Spleen (tissue), 11 donors: ENCODE measurements around the gene SPACDR. TPM values are rescaled to one million over a fixed set of nuclear protein-coding genes. Genes with fewer than 3 reads are reported as not detected.
A peak's percentile ranks its signal among the peaks of the same experiment; 100 is the strongest.

Experiments
- DNase-seq: peaks from one replicate; pipeline ENCODE4 v3.0.0-alpha.2; 2020
- H3K27ac ChIP-seq, 8 donors: fragments of 200-600 bp; sonication (generic) in 7 of 8; 1 replicate in 4 of 8; 2 replicates in 4 of 8; pipeline versions ENCODE4 v1.5.0 to v1.8.0; 2016 to 2021; ENCODE audit warnings: inconsistent platforms in 4 of 8, mild to moderate bottlenecking in 4 of 8, moderate library complexity in 1 of 8
- H3K27me3 ChIP-seq, 7 donors: fragments of 200-600 bp; sonication (generic) in 6 of 7; replicated peaks in 1 of 7; 1 replicate in 4 of 7; 2 replicates in 3 of 7; pipeline versions ENCODE4 v1.5.0 to v1.8.0; 2016 to 2021; ENCODE audit warnings: inconsistent platforms in 3 of 7, mild to moderate bottlenecking in 1 of 7
- H3K36me3 ChIP-seq, 6 donors: fragments of 200-600 bp; sonication (generic) in 5 of 6; 1 replicate in 4 of 6; 2 replicates in 2 of 6; pipeline versions ENCODE4 v1.5.0 to v1.8.0; 2016 to 2021; ENCODE audit warnings: inconsistent platforms in 2 of 6
- H3K4me1 ChIP-seq, 6 donors: fragments of 200-600 bp; sonication (generic) in 5 of 6; 1 replicate in 3 of 6; 2 replicates in 3 of 6; pipeline versions ENCODE4 v1.5.0 to v1.8.0; 2016 to 2021; ENCODE audit warnings: inconsistent platforms in 3 of 6
- H3K4me3 ChIP-seq, 8 donors: fragments of 200-600 bp; sonication (generic) in 7 of 8; 1 replicate in 4 of 8; 2 replicates in 4 of 8; pipeline versions ENCODE4 v1.5.0 to v1.8.0; 2016 to 2021; ENCODE audit warnings: inconsistent platforms in 4 of 8, mild to moderate bottlenecking in 4 of 8, moderate library complexity in 2 of 8
- H3K9me3 ChIP-seq, 8 donors: fragments of 200-600 bp; sonication (generic) in 7 of 8; 1 replicate in 4 of 8; 2 replicates in 4 of 8; pipeline versions ENCODE4 v1.5.0 to v1.8.0; 2016 to 2021; ENCODE audit warnings: inconsistent platforms in 4 of 8
- CTCF ChIP-seq, 11 experiments: fragments of 200-600 bp in 7 of 11; fragments of 450-650 bp in 4 of 11; sonication (generic) in 4 of 11; IDR thresholded peaks in 8 of 11; conservative IDR thresholded peaks in 3 of 11; 1 replicate in 7 of 11; 2 replicates in 4 of 11; pipeline versions ENCODE4 v1.4.0 to v1.8.0; 2016 to 2021; ENCODE audit warnings: antibody characterized with exemption in 11 of 11, inconsistent platforms in 4 of 11, mild to moderate bottlenecking in 1 of 11
- POLR2A ChIP-seq, 3 donors: fragments of 450-650 bp; IDR thresholded peaks; one replicate each; pipeline ENCODE4 v1.5.1; 2017; ENCODE audit warnings: antibody characterized with exemption in 3 of 3, mild to moderate bottlenecking in 1 of 3
- POLR2AphosphoS5 ChIP-seq, 3 donors: sonication (generic); formaldehyde crosslinking; IDR thresholded peaks; one replicate each; pipeline ENCODE4 v1.5.1; 2017; ENCODE audit warnings: antibody characterized with exemption in 3 of 3
- WGBS, 5 donors: extraction: QIAGEN DNeasy Blood & Tissue Kit in 3 of 5; methylation state at CpG; one replicate each; pipeline versions ENCODE4 v1.1.5 to v1.1.7; 2013 to 2018; 5-methylcytosine and 5-hydroxymethylcytosine counted together
- intact Hi-C: fragments of 100-400 bp; cut with DNase I; formaldehyde crosslinking; loops from one replicate; pipeline ENCODE4 v1.15.0; 2023; ENCODE audit warnings: low total_unique reads
- polyA plus RNA-seq, 3 donors: library from polyadenylated mRNA; stranded (reverse); fragments of 200-250 nt; gene quantifications; one replicate each; pipeline ENCODE4 v1.2.1, GENCODE V29; 2013
- total RNA-seq, 7 donors: library from RNA; depleted of rRNA in 3 of 7; stranded (reverse); fragments of >200 nt in 3 of 7; fragmentation: NEBNext Ultra II Directional in 4 of 7; extraction: Animal tissue kit (Norgen Biotek cat#: 25700) in 4 of 7; gene quantifications; one replicate each; pipeline versions ENCODE4 v1.1.0 to v1.2.1, GENCODE V29; 2016 to 2021
- donor health status: healthy with polysubstance abuse.
- donor health status: DM: no; HTN: no; CAD: no; lungs with moderate emphysema.
- donor health status: DM: no; HTN: no; CAD: no.
- donor health status: Bipolar disorder and iron deficiency.
- donor health status: healthy.
- donor health status: DM: no; HTN: no; CAD: no.
- donor health status: DM: yes; HTN: yes; CAD: no.

The SPACDR gene
- total and polyA plus RNA-seq, 10 donors = 0.65 to 4.6 (median 1.7) TPM; not detected in 2

GRCh38 chr7:100438172-100438571 is 25.9 kb downstream of the SPACDR start:
- DNase-seq = no peak
- peaks cover 2 to 22% (median 17%) of the 10 kb centered on the region in 6 donors for H3K36me3 ChIP-seq
- 43 to 57% (median 48%) methylated on average over 2 of the region's 2 CpGs for WGBS, 5 donors
- H3K27me3 ChIP-seq = no peaks in the 10 kb centered on the region
- peaks cover 18 to 83% (median 39%) of the 10 kb centered on the region in 6 donors for H3K4me1 ChIP-seq
- intact Hi-C loops = no loop called here
- TF ChIP-seq POLR2A (IDR thresholded peaks at IDR 0.05) (no peak), POLR2AphosphoS5 (IDR thresholded peaks at IDR 0.05) (no peak), CTCF (IDR thresholded peaks at IDR 0.05 in 8 of 11, conservative IDR thresholded peaks at IDR 0.05 in 3 of 11) (no peak)
- H3K27ac ChIP-seq = peak overlapping the region; percentile 35 to 100 (median 99)
- H3K9me3 ChIP-seq = no peaks in the 10 kb centered on the region
- no peak overlapping the region for H3K4me3 ChIP-seq

GRCh38 chr7:100437150-100438100 is 26.6 kb downstream of the SPACDR start:
- Histone ChIP-seq H3K36me3 (peaks cover 2 to 29% (median 23%) of the 10 kb centered on the region in 6 donors), H3K27ac (peak overlapping the region; percentile 95 to 100 (median 99)), H3K4me1 (peaks cover 25 to 83% (median 47%) of the 10 kb centered on the region in 6 donors), H3K9me3 (no peaks in the 10 kb centered on the region), H3K4me3 (peak overlapping the region in 4 of 8 donors; percentile 77 to 97 (median 88)), H3K27me3 (no peaks in the 10 kb centered on the region)
- 89 to 95% (median 90%) methylated on average over 26 to 28 of the region's 28 CpGs for WGBS, 5 donors
- intact Hi-C loops = no loop called here
- TF ChIP-seq POLR2A (IDR thresholded peaks at IDR 0.05) (no peak), POLR2AphosphoS5 (IDR thresholded peaks at IDR 0.05) (no peak)
- peak; percentile 88 for DNase-seq

- TF ChIP-seq POLR2AphosphoS5 (IDR thresholded peaks at IDR 0.05) (peak; percentile 81 to 87 (median 82)), CTCF (IDR thresholded peaks at IDR 0.05 in 8 of 11, conservative IDR thresholded peaks at IDR 0.05 in 3 of 11) (peak in 2 of 11 experiments; percentile 7 to 8), POLR2A (IDR thresholded peaks at IDR 0.05) (no peak)
- Histone ChIP-seq H3K4me3 (peak overlapping the region; percentile 77 to 97 (median 86)), H3K27ac (peak overlapping the region; percentile 95 to 100 (median 99)), H3K36me3 (peaks cover 2 to 47% (median 23%) of the 10 kb centered on the region in 6 donors), H3K4me1 (peaks cover 43 to 90% (median 65%) of the 10 kb centered on the region in 6 donors), H3K9me3 (no peaks in the 10 kb centered on the region), H3K27me3 (no peaks in the 10 kb centered on the region)
- 2 to 3% (median 2%) methylated on average over 35 to 81 of the region's 81 CpGs for WGBS, 5 donors
- intact Hi-C loops = no loop called here
- DNase-seq = peak; percentile 92
Observed at GRCh38 chr7:100435401-100436304, 28.4 kb downstream of the SPACDR start.
